Colon (tissue), 2 donors: Measurements from ENCODE around the gene TCF7L1.
"Not testable (repeated sequence)": the region's sequence is repeated elsewhere in the genome, so short reads cannot be mapped to it uniquely, and the experiment has no call there.

Source experiments
- FAIRE-seq: peaks from 2 replicates; lab custom pipeline; 2012; peaks lifted over from hg19 to GRCh38; lab: Jason Lieb, UNC
- donor health status: control.
- donor health status: control.

TCF7L1 gene

GRCh38 chr2:85132834-85133637, at the start of gene TCF7L1:
Gene TCF7L1 (plus strand): TSS chr2:85133392. CDS start chr2:85133685, 293 bp downstream.
- FAIRE-seq: no peak

GRCh38 chr2:85085563-85085962, 47.6 kb upstream of the TCF7L1 start:
- FAIRE-seq: no peak

- no peak for FAIRE-seq
Measured at GRCh38 chr2:85087541-85087940, 45.7 kb upstream of the TCF7L1 start.

GRCh38 chr2:85088921-85089320, 44.3 kb upstream of the TCF7L1 start:
- no peak for FAIRE-seq

- FAIRE-seq: no peak
Measured at GRCh38 chr2:85089585-85089984, 43.6 kb upstream of the TCF7L1 start.

- FAIRE-seq: no peak
Measured at GRCh38 chr2:85091838-85092237, 41.4 kb upstream of the TCF7L1 start.

GRCh38 chr2:85095094-85095493, 38.1 kb upstream of the TCF7L1 start:
- no peak for FAIRE-seq

GRCh38 chr2:85096616-85097015, 36.6 kb upstream of the TCF7L1 start:
- FAIRE-seq: no peak

- no peak for FAIRE-seq
Measured at GRCh38 chr2:85104228-85104627, 29.0 kb upstream of the TCF7L1 start.

GRCh38 chr2:85106489-85107180, 26.6 kb upstream of the TCF7L1 start:
- no peak for FAIRE-seq

GRCh38 chr2:85110991-85111560, 22.1 kb upstream of the TCF7L1 start:
- no peak for FAIRE-seq

- FAIRE-seq: no peak
Measured at GRCh38 chr2:85111819-85112281, 21.3 kb upstream of the TCF7L1 start.

GRCh38 chr2:85112906-85113625, 20.1 kb upstream of the TCF7L1 start:
- FAIRE-seq: no peak

GRCh38 chr2:85114586-85115330, 18.4 kb upstream of the TCF7L1 start:
- FAIRE-seq: no peak

GRCh38 chr2:85116207-85116606, 17.0 kb upstream of the TCF7L1 start:
- FAIRE-seq: no peak

- no peak for FAIRE-seq
Measured at GRCh38 chr2:85119900-85120299, 13.3 kb upstream of the TCF7L1 start.

GRCh38 chr2:85120363-85120762, 12.8 kb upstream of the TCF7L1 start:
- no peak for FAIRE-seq

GRCh38 chr2:85126462-85126861, 6.7 kb upstream of the TCF7L1 start:
- FAIRE-seq: not testable (repeated sequence)

- FAIRE-seq: no peak
Measured at GRCh38 chr2:85129861-85130260, 3.3 kb upstream of the TCF7L1 start.

- no peak for FAIRE-seq
Measured at GRCh38 chr2:85130407-85130806, 2.8 kb upstream of the TCF7L1 start.

GRCh38 chr2:85131116-85131515, 2.1 kb upstream of the TCF7L1 start:
- no peak for FAIRE-seq

GRCh38 chr2:85132397-85132796, 795 bp upstream of the TCF7L1 start:
- FAIRE-seq: no peak
